Suppressor macrophage treated with lipopolysaccharide for 1 hour (primary cell): ENCODE data around the gene NEDD4L.

Experiments
- DNase-seq, 3 donors: peaks; one replicate each; pipeline ENCODE4 v3.0.0-alpha.2; 2020 to 2022

Gene NEDD4L

DNA sequence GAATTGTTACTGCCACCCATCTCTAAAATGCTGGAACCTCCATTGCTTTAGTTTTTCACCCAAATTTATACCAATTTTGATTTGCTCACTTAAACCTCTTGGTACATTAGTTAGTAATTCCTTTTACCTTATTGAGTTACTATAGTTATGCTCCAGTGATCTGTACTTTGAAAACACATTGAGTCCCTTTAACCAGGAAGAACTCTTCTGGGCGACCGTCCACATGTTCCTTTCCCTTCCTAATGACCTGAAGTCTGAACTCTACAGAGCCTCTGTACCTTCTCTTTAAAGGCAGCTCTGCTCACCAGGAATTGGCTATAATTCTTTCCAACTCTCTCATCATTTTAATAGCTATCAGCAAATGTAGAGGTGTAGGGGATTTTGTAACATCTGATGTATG lies 290.0 kb downstream of the NEDD4L start:
- DNase-seq = no peak

DNA sequence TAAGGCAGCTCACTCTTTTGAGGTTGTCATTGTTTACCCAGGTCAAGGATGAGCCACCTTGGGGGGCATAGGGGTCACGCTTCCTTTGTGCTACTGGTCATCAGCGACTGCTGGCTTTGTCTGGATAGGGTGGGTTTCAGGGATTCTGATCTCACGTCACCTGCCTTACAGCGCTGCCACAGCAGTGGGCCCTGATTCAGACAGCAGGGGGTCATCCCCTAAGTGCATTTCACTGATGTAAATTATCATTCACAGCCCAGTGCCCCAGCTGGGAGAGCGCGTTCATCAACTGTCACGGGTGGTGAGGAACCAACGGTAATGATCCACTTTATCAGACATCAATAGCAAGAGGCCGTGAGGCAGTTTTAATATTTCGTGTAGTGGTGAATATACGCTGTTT lies 291.2 kb downstream of the NEDD4L start:
- no peak for DNase-seq

GRCh38 chr18:58335821-58336220 lies 291.8 kb downstream of the NEDD4L start:
- DNase-seq = no peak

- DNase-seq = no peak
Measured at GRCh38 chr18:58336605-58337004, 292.6 kb downstream of the NEDD4L start.

DNA sequence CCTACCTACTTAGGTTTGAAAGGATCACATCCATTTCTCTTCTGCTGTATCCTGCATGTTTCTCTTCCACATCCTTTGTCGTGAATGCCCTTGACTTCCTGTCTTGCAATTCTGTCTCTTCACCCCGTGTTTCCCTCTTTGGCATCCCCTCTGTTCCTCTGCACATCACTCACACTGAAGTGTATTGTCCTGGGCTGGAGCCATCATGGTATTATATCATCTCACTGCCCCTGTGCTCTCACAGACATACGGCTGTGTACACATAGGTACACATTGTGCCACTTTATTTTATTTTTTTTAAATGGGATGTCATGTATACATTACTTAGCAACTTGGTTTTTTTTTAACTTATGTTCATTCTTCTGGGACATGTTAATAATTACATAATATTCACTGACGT lies 293.3 kb downstream of the NEDD4L start:
- no peak for DNase-seq

DNA sequence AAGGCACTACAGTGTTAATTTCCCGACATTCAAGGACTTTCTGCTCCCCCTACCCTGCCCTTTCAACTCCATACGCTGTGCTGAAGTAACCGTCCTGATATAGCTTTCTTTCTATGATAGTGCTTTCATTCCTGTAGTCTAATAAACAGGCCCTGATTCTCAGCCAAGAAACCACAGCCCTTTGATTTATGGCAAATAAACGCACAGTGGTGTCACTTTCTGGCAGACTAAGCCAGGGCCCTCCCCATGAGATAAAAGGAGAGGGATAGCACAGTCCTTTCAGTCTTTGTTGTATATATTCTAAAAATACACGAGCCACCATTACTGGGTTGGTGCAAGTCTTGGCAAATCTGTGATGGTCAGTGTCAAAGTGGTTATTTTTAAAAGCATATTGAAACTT lies 293.7 kb downstream of the NEDD4L start:
- DNase-seq = no peak

- DNase-seq = no peak
Measured at GRCh38 chr18:58338141-58338540, 294.1 kb downstream of the NEDD4L start.

- no peak for DNase-seq
Measured at GRCh38 chr18:58338961-58339592, 295.1 kb downstream of the NEDD4L start.

DNA sequence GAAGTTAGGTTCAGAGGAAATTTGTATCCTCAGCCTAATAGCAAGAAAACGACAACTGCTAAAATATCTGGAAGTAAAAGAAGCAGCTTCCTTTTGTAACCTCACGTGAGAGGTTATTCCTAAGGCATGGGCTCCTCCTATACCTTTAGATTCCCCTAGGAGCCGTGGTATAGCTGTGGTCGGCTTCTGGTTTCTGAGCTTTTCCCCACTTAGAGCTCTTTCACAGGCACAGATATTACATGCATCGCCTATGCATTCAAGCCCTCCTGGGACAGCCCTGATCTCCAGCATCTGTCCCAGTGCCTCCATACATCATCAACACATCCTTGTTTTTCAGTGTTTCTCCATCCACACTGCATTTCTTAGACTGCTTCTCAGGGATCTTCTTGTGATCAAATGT lies 295.9 kb downstream of the NEDD4L start:
- DNase-seq = no peak

DNA sequence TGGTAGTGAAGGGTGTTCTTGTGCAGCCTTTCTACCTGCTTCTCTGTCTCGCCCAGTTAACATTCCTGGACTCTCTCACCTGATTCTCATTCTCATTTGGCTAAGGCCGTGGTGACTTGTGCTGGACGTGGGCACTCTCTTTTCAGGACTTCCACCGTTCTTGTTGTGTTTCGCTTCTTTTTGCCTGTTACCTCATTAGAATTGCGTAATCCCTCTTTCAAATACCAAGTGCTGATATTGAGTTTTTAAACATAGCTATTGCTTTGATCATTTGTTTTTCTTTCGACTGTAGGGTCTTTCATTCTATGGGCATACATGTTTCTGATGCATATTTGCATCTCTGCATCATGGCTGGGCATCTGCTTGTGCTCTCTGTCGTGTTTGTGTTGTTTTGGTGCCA lies 297.9 kb downstream of the NEDD4L start:
- DNase-seq = peak in 1 of 3 donors; percentile 35

- DNase-seq = no peak
Measured at GRCh38 chr18:58344080-58344670, 300.1 kb downstream of the NEDD4L start.

DNA sequence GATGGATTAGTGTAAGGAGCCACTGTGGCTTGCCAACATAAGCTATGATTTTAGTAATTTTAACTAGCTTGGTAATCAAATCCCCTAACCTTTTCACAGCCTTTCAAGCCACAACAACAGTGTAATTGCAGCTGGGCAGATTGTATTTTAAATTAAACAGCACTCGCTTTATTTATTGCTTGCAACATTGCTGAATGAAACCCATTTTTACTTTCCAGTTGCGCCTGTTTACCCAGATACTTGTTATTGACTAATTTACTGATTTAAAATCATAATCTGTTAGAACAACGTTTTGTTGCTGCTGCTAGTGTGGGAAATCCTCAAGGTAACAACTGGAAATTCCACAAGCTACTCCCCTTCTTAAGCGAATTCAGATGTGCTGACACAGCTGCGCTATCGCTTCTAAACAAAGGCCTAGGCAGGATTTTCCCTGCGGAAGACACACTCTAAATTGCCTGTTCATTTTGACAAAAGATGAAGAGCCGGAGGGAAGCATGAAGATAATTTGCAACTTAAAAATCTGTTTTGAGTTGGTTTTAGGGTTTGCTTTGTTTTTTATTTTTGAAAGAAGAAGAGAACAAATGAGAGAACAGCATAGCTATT lies 300.9 kb downstream of the NEDD4L start:
- no peak for DNase-seq

GRCh38 chr18:58345875-58346274 lies 301.8 kb downstream of the NEDD4L start:
- no peak for DNase-seq

DNA sequence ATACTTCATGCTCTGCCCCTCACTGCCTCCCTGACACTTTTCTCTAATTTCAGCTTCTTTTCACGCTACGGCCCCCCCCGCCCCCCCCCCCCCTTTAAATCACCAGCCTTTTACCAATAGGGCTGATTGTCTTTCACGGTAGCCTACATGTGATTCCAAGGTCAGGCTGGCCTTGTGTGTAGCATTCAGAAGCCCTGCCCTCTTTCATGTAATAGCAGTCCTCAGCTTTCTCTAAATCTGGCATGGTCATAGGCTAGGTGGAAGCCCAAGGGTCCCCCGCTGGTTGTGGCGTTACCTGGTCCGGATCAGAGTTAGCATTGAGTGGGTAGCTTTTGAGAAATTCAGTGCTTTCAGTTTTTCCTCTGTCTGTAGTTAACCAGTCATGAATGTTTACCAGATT lies 303.1 kb downstream of the NEDD4L start:
- DNase-seq = no peak

DNA sequence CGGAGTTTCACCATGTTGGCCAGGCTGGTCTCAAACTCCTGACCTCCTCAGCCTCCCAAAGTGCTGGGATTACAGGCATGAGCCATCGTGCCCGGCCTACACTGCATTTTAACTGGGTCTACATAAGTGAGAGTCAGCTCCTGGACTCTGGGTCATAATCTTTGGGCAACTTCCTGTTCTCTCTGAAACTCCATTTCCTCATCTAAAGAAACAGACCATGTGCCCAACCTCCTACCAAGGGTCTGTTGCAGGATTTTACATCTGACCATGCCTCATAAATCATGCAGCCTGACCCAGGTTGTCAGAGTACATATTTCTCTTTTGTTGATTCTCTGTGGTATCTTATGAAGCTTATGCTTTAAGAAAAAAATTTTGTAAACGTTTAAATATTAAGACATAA lies 304.5 kb downstream of the NEDD4L start:
- DNase-seq = peak; percentile 23 to 88 (median 88)

GRCh38 chr18:58348951-58349350 lies 304.9 kb downstream of the NEDD4L start:
- peak in 1 of 3 donors; percentile 23 for DNase-seq

DNA sequence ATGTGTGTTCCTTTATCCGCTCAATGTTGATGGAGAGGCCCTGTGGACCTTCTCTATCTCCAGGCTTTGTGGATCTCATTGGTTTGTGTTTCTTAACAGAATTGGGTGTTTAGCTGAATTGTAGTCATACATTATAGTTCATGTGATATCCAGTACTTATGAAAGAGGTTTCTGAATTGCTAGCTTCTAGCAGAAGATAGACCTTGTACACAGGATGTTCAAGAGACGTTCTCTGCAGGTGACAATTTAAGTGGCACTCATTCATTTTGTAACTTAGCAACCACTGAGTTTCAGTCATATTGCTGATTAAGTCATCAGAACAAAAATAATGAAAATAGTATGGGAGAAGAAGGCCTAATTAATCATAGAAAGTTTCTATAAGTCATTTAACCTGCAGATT lies 305.6 kb downstream of the NEDD4L start:
- DNase-seq = no peak

GRCh38 chr18:58350526-58350925 lies 306.5 kb downstream of the NEDD4L start:
- no peak for DNase-seq

DNA sequence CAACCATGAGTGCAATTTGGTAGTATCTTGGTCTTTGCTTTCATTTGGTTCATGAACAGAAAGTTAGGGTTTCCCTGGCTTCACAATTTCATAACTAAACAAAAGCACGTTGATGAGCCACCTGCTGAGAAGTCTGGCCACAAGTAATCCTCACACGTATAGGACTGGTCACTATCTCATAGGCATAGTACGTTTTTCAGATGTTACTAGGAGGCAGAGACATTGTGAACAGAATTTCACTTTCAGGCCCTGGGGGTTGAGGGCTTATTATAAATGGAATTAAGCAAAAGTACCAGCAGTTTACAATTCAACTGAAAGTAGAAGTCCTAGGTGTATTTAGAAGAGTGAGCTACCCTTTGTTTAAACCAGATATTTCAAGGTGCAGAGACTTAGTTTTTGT lies 307.8 kb downstream of the NEDD4L start:
- DNase-seq = no peak

GRCh38 chr18:58353581-58353980 lies 309.6 kb downstream of the NEDD4L start:
- DNase-seq = no peak

- peak in 2 of 3 donors; percentile 10 to 24 for DNase-seq
Measured at GRCh38 chr18:58354051-58354450, 310.0 kb downstream of the NEDD4L start.

GRCh38 chr18:58354791-58355190 lies 310.8 kb downstream of the NEDD4L start:
- no peak for DNase-seq

DNA sequence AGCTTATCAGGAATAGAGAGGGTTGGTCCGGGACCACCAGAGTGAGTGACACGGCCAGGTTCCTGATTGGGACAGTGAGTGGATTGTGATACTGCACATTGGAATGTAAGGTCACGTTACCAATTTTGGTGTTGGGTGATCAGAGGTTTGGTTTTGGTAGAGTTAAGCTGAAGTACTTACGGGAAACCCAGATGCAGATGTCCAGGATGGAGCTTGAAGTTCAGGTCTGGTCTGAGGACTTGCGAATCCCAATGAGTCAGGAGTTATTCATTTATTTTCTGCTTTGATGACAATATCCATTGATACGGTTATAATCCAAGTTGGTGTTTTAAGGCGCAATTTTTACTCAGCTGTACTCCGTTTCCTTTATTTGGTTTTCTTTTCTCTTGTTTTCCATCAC lies 311.2 kb downstream of the NEDD4L start:
- DNase-seq = no peak

GRCh38 chr18:58359218-58359617 lies 315.2 kb downstream of the NEDD4L start:
- DNase-seq = no peak

DNA sequence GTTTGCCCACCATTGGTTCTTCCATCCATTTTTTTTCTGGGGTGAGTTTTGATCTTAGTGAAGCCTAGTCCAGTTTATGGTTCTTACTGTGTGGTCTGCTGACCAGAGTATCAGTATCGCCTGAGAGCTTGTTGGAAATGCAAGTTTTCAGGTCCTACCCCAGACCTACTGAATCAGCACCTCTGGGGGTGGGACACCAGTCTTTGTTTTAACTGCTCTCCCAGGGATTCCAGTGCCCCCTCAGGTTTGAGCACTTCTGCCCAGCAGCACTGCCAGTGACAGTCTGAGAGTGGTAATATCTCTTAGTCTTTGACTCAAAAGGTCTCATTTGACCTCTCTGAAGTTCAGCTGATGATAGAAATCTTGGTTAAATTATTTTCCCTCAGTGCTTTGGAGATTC lies 315.6 kb downstream of the NEDD4L start:
- no peak for DNase-seq
